GM10248 (cell line): ENCODE data around the gene RIT1.

ENCODE experiments used
- CTCF ChIA-PET: fragments of 300-600 bp; sonication (Branson Sonifier 250); formaldehyde crosslinking; extraction: SDS; loops from one replicate; lab custom pipeline; 2021; ENCODE audit warnings: antibody characterized with exemption; lab: Yijun Ruan, JAX
- POLR2A ChIA-PET: fragments of 350-650 bp; sonication (Branson Sonifier 250); formaldehyde crosslinking; extraction: SDS; loops from one replicate; lab custom pipeline; 2020; ENCODE audit warnings: antibody characterized with exemption; lab: Yijun Ruan, JAX
- DNase-seq: peaks from one replicate; pipeline ENCODE4 v3.0.0; 2012; ENCODE audit errors: extremely low spot score
- TF ChIP-seq, protein P1 (sequence below): IDR thresholded peaks from 2 replicates; pipeline ENCODE4 v1.5.1; 2012; ENCODE audit warnings: mild to moderate bottlenecking, low read depth; ENCODE audit errors: extremely low read depth, missing control alignments, control extremely low read depth

RIT1 gene

DNA sequence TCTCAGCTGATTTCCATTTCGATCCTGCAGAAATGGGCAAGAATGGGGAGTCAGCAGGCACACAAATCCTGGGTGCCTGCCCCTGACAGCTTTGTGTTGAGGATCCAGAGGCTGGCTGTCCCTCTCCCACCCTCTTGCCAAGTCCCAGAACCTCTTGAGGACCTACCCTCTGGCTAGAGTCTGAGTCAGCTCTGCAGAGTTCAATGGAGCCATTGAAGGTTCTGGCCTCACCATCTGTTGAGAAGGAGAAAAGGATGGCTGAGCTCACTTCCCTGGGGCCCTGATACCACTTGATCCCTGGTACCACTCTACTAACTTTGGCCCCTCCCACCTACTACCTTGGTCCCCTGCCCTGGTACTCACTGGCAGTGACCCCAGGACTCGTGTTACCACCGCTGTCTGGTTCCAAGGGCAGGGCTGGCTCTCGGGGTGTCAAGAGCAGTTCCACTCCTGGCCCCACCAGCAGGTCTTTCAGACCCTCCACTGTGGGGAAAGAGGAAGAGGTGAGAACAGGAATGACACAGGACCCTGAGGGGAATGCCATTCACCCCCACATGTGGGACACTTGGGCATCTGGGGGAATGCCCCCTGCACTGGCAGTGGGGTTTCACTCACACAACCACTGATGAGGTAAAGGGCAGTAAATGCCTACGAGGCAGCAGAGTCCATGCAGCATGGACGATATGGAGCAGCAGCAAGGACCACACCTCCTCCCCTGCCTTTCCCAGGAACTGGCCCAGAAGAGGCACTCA lies 40.8 kb upstream of the RIT1 start:
- POLR2A ChIA-PET, result no interaction called here
- DNase-seq, result no peak
- TF ChIP-seq, protein P1, sequence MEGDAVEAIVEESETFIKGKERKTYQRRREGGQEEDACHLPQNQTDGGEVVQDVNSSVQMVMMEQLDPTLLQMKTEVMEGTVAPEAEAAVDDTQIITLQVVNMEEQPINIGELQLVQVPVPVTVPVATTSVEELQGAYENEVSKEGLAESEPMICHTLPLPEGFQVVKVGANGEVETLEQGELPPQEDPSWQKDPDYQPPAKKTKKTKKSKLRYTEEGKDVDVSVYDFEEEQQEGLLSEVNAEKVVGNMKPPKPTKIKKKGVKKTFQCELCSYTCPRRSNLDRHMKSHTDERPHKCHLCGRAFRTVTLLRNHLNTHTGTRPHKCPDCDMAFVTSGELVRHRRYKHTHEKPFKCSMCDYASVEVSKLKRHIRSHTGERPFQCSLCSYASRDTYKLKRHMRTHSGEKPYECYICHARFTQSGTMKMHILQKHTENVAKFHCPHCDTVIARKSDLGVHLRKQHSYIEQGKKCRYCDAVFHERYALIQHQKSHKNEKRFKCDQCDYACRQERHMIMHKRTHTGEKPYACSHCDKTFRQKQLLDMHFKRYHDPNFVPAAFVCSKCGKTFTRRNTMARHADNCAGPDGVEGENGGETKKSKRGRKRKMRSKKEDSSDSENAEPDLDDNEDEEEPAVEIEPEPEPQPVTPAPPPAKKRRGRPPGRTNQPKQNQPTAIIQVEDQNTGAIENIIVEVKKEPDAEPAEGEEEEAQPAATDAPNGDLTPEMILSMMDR, result no peak
- CTCF ChIA-PET, result interaction anchor here (1.0 to 1.8 kb wide), 5 partner anchors 13 to 115 kb away, joined by 3 to 6 read pairs (median 4); no protein-coding TSS in a partner anchor

DNA sequence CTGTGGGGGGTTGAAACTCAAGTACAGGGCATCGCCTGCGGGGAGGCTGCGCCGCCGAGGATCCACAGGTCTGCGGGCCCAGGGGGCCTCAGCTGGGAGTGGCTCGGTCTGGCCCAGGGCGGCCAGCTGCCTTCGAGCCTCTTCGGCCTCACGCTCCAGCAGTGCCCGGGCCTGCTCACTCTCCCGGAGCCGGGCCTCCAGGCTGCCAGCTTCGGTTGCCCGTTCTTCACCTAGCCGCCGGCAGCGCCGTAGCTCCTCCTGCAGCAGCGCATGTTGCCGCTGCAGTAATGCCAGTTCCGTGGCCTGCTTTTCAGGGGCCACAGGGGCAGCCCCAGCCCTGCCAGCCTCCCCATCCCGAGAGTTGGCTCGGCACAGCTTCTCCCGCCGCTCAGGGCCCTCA lies 39.7 kb upstream of the RIT1 start:
- POLR2A ChIA-PET, result no interaction called here
- DNase-seq, result no peak
- TF ChIP-seq, protein P1, result no peak
- CTCF ChIA-PET, result interaction anchor here (0.9 to 1.6 kb wide), 3 partner anchors 10 to 41 kb away, joined by 3 to 6 read pairs (median 3); no protein-coding TSS in a partner anchor

DNA sequence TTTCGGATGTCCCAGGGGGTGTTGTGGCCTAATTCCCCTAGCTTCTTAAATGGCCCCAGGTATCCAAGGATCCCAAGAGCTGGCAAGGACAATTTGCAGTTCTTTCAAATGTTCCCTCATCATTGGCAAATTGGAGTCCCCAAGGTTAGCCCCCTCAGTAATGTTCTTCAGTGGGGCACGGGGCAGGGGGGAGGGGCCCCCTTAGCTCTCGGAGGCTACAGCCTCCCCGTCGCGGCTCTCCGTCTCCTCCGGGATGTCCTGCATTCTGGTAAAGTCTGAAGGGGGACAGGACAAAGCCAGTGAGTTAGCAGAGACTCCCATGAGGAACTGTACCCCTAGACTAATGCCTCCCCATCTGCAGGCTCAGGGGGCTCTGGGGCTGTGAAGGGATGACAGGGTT lies 36.6 kb upstream of the RIT1 start:
- TF ChIP-seq, protein P1, result no peak

GRCh38 chr1:155947292-155947691 lies 36.1 kb upstream of the RIT1 start:
- CTCF ChIA-PET, result interaction anchor here (0.7 to 2.8 kb wide), 6 partner anchors 11 to 119 kb away, joined by 3 to 8 read pairs (median 6); no protein-coding TSS in a partner anchor
- DNase-seq, result no peak
- TF ChIP-seq, protein P1, result no peak
- POLR2A ChIA-PET, result no interaction called here

More for the DNA sequence above, 36.6 kb upstream of the RIT1 start:
- POLR2A ChIA-PET, result no interaction called here
- CTCF ChIA-PET, result interaction anchor here (0.7 to 2.8 kb wide), 7 partner anchors 9 to 118 kb away, joined by 3 to 8 read pairs (median 6); no protein-coding TSS in a partner anchor
- no peak for DNase-seq

- DNase-seq, result no peak
- TF ChIP-seq, protein P1, result no peak
- POLR2A ChIA-PET, result interaction anchor here (0.7 to 2.0 kb wide), 5 partner anchors 12 to 34 kb away, joined by 3 to 11 read pairs (median 4); partner anchors contain the start of gene KHDC4
- CTCF ChIA-PET, result interaction anchor here (0.8 to 4.8 kb wide), 11 partner anchors 9 to 119 kb away, joined by 3 to 36 read pairs (median 6); partner anchors contain the start of gene ARHGEF2
These were observed 35.6 kb upstream of the RIT1 start for GRCh38 chr1:155946633-155947219.

DNA sequence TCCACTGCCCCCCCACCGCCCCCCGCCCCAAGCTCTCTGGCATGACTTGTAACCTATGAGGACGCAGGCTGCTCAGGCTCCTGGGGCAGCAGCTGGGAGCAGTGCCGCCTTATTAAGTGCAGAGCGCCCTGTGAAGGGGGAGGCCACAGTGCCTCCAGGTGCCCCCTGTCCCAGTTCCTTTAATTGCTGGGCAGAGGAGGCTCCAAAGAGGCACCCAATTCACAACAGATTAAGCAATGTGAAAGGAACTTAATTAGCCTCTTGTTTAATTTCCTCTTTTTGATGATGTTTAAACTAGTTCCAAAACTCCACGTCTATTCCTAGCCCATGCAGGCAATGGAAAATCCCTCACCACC lies 33.3 kb upstream of the RIT1 start:
- CTCF ChIA-PET, result interaction anchor here (0.6 to 4.8 kb wide), 8 partner anchors 11 to 622 kb away, joined by 3 to 36 read pairs (median 7); partner anchors contain the start of genes ARHGEF2 and KHDC4
- POLR2A ChIA-PET, result interaction anchor here (0.5 to 0.7 kb wide), 2 partner anchors 45 to 604 kb away, joined by 3 read pairs; no protein-coding TSS in a partner anchor
- TF ChIP-seq, protein P1, result no peak
- no peak for DNase-seq
